Measurements from ENCODE around the gene XIAP. TPM values are rescaled to one million over a fixed set of nuclear protein-coding genes. Genes with fewer than 3 reads are reported as not detected.

XIAP gene
- total RNA-seq, 1 donor from 2014 or later = 22.9 TPM

GRCh38 chrX:123860983-123861382, 1.1 kb downstream of the XIAP start:
- DNase-seq (ENCODE audit: low spot score in 2 of 2) = no peak
- Histone ChIP-seq H3K27me3 (no peaks in the 10 kb centered on the region), H3K27ac (peak overlapping the region; percentile 91 to 97), H3K9me3 (no peaks in the 10 kb centered on the region), H3K36me3 (no peaks in the 10 kb centered on the region), H3K4me3 (peak overlapping the region; percentile 60 to 76), H3K4me1 (no peaks in the 10 kb centered on the region)
- intact Hi-C loops (cut with DNase I) = no loop called here
- TF ChIP-seq, protein P1, sequence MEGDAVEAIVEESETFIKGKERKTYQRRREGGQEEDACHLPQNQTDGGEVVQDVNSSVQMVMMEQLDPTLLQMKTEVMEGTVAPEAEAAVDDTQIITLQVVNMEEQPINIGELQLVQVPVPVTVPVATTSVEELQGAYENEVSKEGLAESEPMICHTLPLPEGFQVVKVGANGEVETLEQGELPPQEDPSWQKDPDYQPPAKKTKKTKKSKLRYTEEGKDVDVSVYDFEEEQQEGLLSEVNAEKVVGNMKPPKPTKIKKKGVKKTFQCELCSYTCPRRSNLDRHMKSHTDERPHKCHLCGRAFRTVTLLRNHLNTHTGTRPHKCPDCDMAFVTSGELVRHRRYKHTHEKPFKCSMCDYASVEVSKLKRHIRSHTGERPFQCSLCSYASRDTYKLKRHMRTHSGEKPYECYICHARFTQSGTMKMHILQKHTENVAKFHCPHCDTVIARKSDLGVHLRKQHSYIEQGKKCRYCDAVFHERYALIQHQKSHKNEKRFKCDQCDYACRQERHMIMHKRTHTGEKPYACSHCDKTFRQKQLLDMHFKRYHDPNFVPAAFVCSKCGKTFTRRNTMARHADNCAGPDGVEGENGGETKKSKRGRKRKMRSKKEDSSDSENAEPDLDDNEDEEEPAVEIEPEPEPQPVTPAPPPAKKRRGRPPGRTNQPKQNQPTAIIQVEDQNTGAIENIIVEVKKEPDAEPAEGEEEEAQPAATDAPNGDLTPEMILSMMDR (IDR thresholded peaks at IDR 0.05) = no peak

DNA sequence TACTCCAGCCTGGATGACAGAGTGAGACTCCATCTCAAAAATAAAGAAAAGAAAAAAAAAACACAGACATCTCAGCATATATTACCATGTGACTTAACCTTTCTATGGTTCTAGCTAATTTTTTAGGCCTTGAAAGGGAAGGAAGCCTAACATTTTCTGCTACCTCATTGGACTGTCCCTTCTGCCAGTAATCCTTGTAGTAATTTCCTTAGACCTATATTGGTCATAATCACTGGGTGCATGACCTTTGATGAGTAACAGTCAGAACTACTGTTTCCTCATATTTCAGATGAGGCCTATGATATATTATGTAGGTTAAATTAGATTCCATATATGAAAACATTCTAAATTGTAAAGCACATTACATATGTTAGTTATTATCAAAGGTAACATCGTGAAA, 9.6 kb downstream of the XIAP start:
- TF ChIP-seq, protein P1 (IDR thresholded peaks at IDR 0.05) = no peak
- Histone ChIP-seq H3K9me3 (no peaks in the 10 kb centered on the region), H3K36me3 (no peaks in the 10 kb centered on the region), H3K4me1 (no peaks in the 10 kb centered on the region), H3K27ac (no peak overlapping the region), H3K27me3 (no peaks in the 10 kb centered on the region), H3K4me3 (no peak overlapping the region)
- intact Hi-C loops (cut with DNase I) = no loop called here
- DNase-seq (ENCODE audit: low spot score in 2 of 2) = no peak

DNA sequence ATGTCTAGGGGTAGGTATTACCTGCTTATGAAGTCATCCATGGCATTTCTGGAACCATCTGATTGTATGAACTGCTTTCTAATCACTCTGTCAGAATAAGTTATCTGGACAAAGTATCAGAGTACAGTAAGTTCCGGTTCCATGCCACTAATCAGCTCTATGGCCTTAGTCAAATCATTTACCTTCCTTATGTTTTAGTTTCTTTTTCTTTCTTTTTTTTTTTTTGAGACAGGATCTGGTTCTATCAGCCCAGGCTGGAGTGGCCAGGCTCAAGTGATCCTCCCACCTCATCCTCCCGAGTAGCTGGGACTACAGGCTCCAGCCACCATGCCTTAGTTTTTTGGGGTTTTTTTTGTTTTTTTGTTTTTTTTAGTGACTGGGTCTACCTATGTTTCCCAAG, 11.5 kb downstream of the XIAP start:
- no peaks in the 10 kb centered on the region for H3K4me1 ChIP-seq
- DNase-seq (ENCODE audit: low spot score in 2 of 2) = no peak
- H3K27ac ChIP-seq = no peak overlapping the region
- no peaks in the 10 kb centered on the region for H3K36me3 ChIP-seq
- TF ChIP-seq, protein P1 (IDR thresholded peaks at IDR 0.05) = no peak
- H3K9me3 ChIP-seq = no peaks in the 10 kb centered on the region
- no peaks in the 10 kb centered on the region for H3K27me3 ChIP-seq
- no peak overlapping the region for H3K4me3 ChIP-seq
- intact Hi-C loops (cut with DNase I) = no loop called here

DNA sequence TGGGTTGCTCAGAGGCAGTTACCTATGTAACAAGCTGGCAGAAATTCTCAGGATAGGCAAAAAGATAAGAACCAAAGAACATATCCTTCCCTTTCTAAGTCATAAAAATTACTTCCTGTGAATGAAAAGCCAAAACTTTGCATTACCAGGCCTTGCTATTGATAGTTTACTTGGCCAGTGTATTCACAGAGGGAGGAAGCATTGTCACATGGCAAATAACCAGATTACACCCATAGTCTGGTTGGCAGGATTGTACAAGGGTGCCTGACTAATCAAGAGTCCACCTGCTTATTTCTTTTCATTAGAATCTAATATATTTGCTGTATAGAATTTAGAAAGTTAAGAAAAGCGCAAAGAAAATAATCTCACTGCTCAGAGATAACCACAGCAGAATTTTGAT, 14.1 kb downstream of the XIAP start:
- Histone ChIP-seq H3K4me3 (no peak overlapping the region), H3K27ac (no peak overlapping the region), H3K4me1 (peaks cover 0 to 5% of the 10 kb centered on the region in 2 donors), H3K9me3 (no peaks in the 10 kb centered on the region), H3K36me3 (no peaks in the 10 kb centered on the region), H3K27me3 (no peaks in the 10 kb centered on the region)
- intact Hi-C loops (cut with DNase I) = no loop called here
- TF ChIP-seq, protein P1 (IDR thresholded peaks at IDR 0.05) = no peak
- DNase-seq (ENCODE audit: low spot score in 2 of 2) = no peak

GRCh38 chrX:123876177-123876576, 16.3 kb downstream of the XIAP start:
- H3K4me1 ChIP-seq = peaks cover 0 to 5% of the 10 kb centered on the region in 2 donors
- H3K4me3 ChIP-seq = no peak overlapping the region
- H3K9me3 ChIP-seq = no peaks in the 10 kb centered on the region
- H3K27me3 ChIP-seq = no peaks in the 10 kb centered on the region
- H3K27ac ChIP-seq = no peak overlapping the region
- DNase-seq (ENCODE audit: low spot score in 2 of 2) = no peak
- no peaks in the 10 kb centered on the region for H3K36me3 ChIP-seq
- intact Hi-C loops (cut with DNase I) = no loop called here
- TF ChIP-seq, protein P1 (IDR thresholded peaks at IDR 0.05) = no peak

DNA sequence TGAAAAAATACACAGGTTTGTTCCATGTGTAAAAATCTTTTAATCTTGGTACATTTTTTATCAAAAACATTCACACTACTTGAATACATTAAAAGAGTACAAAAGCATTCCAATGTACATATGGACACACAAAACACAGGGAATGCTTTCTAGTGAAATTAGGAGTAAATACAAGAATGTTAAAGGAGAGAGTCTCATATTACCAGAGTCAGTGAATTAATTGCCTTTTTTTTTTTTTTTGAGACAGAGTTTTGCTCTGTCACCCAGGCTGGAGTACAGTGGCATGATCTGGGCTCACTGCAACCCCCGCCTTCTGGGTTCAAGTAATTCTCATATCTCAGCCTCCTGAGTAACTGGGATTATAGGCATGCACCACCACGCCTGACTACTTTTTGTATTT, 17.0 kb downstream of the XIAP start:
- intact Hi-C loops (cut with DNase I) = no loop called here
- no peak overlapping the region for H3K4me3 ChIP-seq
- peaks cover 0 to 5% of the 10 kb centered on the region in 2 donors for H3K4me1 ChIP-seq
- no peaks in the 10 kb centered on the region for H3K27me3 ChIP-seq
- no peaks in the 10 kb centered on the region for H3K36me3 ChIP-seq
- H3K27ac ChIP-seq = no peak overlapping the region
- H3K9me3 ChIP-seq = no peaks in the 10 kb centered on the region
- TF ChIP-seq, protein P1 (IDR thresholded peaks at IDR 0.05) = no peak
- no peak for DNase-seq (ENCODE audit: low spot score in 2 of 2)

Measured in ascending aorta (tissue), 2 donors.